ENCODE data around the gene LMBR1.

LMBR1 gene

GRCh38 chr7:156635529-156636385 is 257.2 kb downstream of the LMBR1 start:
- no peak for TF ChIP-seq POLR2AphosphoS5 (IDR thresholded peaks at IDR 0.05; ENCODE audit: low read depth, low read length)

- no peak for TF ChIP-seq REST (IDR thresholded peaks at IDR 0.05; ENCODE audit: insufficient read depth in 1 of 2, low read depth in 2 of 2, low read length in 2 of 2)
- TF ChIP-seq POLR2AphosphoS5 (IDR thresholded peaks at IDR 0.05; ENCODE audit: low read depth, low read length): no peak
Measured at GRCh38 chr7:156634117-156634516, 258.9 kb downstream of the LMBR1 start.

GRCh38 chr7:156629873-156630272 is 263.1 kb downstream of the LMBR1 start:
- TF ChIP-seq TAF1 (IDR thresholded peaks at IDR 0.05; ENCODE audit: borderline replicate concordance, insufficient read depth, low read length) (no peak), REST (IDR thresholded peaks at IDR 0.05; ENCODE audit: insufficient read depth in 1 of 2, low read depth in 2 of 2, low read length in 2 of 2) (no peak), POLR2AphosphoS5 (IDR thresholded peaks at IDR 0.05; ENCODE audit: low read depth, low read length) (no peak)

- TF ChIP-seq SIN3A (IDR thresholded peaks at IDR 0.05; ENCODE audit: borderline replicate concordance, insufficient read depth, low read length) (no peak), FOXP2 (optimal IDR thresholded peaks at IDR 0.05; ENCODE audit: borderline replicate concordance, extremely low read depth, extremely low read length, insufficient read depth) (no peak), POLR2AphosphoS5 (IDR thresholded peaks at IDR 0.05; ENCODE audit: low read depth, low read length) (no peak), REST (IDR thresholded peaks at IDR 0.05; ENCODE audit: insufficient read depth in 1 of 2, low read depth in 2 of 2, low read length in 2 of 2) (no peak), TAF1 (IDR thresholded peaks at IDR 0.05; ENCODE audit: borderline replicate concordance, insufficient read depth, low read length) (no peak)
Measured at GRCh38 chr7:156628562-156628961, 264.4 kb downstream of the LMBR1 start.

Data from PFSK-1 (cell line).